ENCODE data around the gene TSPAN32.
"Not testable (repeated sequence)": the region's sequence is repeated elsewhere in the genome, so short reads cannot be mapped to it uniquely, and the experiment has no call there.

The TSPAN32 gene

GRCh38 chr11:2277008-2277346 is 24.8 kb upstream of the TSPAN32 start:
- peaks cover 19% of the 10 kb centered on the region for H3K27me3 ChIP-seq (ENCODE audit: control insufficient read depth, insufficient read depth, low read length)
- no peaks in the 10 kb centered on the region for H3K36me3 ChIP-seq (ENCODE audit: control insufficient read depth, insufficient read depth, low read length)
- H3K4me3 ChIP-seq (ENCODE audit: low read length): no peak overlapping the region
- no peaks in the 10 kb centered on the region for H3K9me3 ChIP-seq (ENCODE audit: control insufficient read depth, low read length)
- no peaks in the 10 kb centered on the region for H3K4me1 ChIP-seq (ENCODE audit: control insufficient read depth, insufficient read depth, low read length)
- H3K9ac ChIP-seq (ENCODE audit: low read length): no peak overlapping the region

- Histone ChIP-seq H3K4me1 (ENCODE audit: control insufficient read depth, insufficient read depth, low read length) (no peaks in the 10 kb centered on the region), H3K9me3 (ENCODE audit: control insufficient read depth, low read length) (no peaks in the 10 kb centered on the region), H3K4me3 (ENCODE audit: low read length) (no peak overlapping the region), H3K36me3 (ENCODE audit: control insufficient read depth, insufficient read depth, low read length) (no peaks in the 10 kb centered on the region), H3K9ac (ENCODE audit: low read length) (no peak overlapping the region), H3K27me3 (ENCODE audit: control insufficient read depth, insufficient read depth, low read length) (peaks cover 11% of the 10 kb centered on the region)
Measured at GRCh38 chr11:2277933-2278523, 23.8 kb upstream of the TSPAN32 start.

GRCh38 chr11:2280208-2280607 is 21.6 kb upstream of the TSPAN32 start:
- Histone ChIP-seq H3K4me3 (ENCODE audit: low read length) (no peak overlapping the region), H3K27me3 (ENCODE audit: control insufficient read depth, insufficient read depth, low read length) (peaks cover 5% of the 10 kb centered on the region), H3K9ac (ENCODE audit: low read length) (no peak overlapping the region), H3K36me3 (ENCODE audit: control insufficient read depth, insufficient read depth, low read length) (no peaks in the 10 kb centered on the region), H3K4me1 (ENCODE audit: control insufficient read depth, insufficient read depth, low read length) (no peaks in the 10 kb centered on the region), H3K9me3 (ENCODE audit: control insufficient read depth, low read length) (no peaks in the 10 kb centered on the region)

GRCh38 chr11:2286350-2286749 is 15.5 kb upstream of the TSPAN32 start:
- not testable (repeated sequence) for H3K36me3 ChIP-seq (ENCODE audit: control insufficient read depth, insufficient read depth, low read length); H3K4me1 ChIP-seq (ENCODE audit: control insufficient read depth, insufficient read depth, low read length); H3K27me3 ChIP-seq (ENCODE audit: control insufficient read depth, insufficient read depth, low read length); H3K9me3 ChIP-seq (ENCODE audit: control insufficient read depth, low read length); H3K9ac ChIP-seq (ENCODE audit: low read length); H3K4me3 ChIP-seq (ENCODE audit: low read length)

GRCh38 chr11:2287091-2287490 is 14.7 kb upstream of the TSPAN32 start:
- Histone ChIP-seq H3K9me3 (ENCODE audit: control insufficient read depth, low read length) (no peaks in the 10 kb centered on the region), H3K4me3 (ENCODE audit: low read length) (no peak overlapping the region), H3K4me1 (ENCODE audit: control insufficient read depth, insufficient read depth, low read length) (peaks cover 7% of the 10 kb centered on the region), H3K27me3 (ENCODE audit: control insufficient read depth, insufficient read depth, low read length) (peaks cover 4% of the 10 kb centered on the region), H3K36me3 (ENCODE audit: control insufficient read depth, insufficient read depth, low read length) (no peaks in the 10 kb centered on the region), H3K9ac (ENCODE audit: low read length) (peak overlapping the region; percentile 22)

- Histone ChIP-seq H3K4me1 (ENCODE audit: control insufficient read depth, insufficient read depth, low read length) (peaks cover 7% of the 10 kb centered on the region), H3K36me3 (ENCODE audit: control insufficient read depth, insufficient read depth, low read length) (no peaks in the 10 kb centered on the region), H3K9me3 (ENCODE audit: control insufficient read depth, low read length) (no peaks in the 10 kb centered on the region), H3K9ac (ENCODE audit: low read length) (no peak overlapping the region), H3K4me3 (ENCODE audit: low read length) (no peak overlapping the region), H3K27me3 (ENCODE audit: control insufficient read depth, insufficient read depth, low read length) (peaks cover 4% of the 10 kb centered on the region)
Measured at GRCh38 chr11:2289350-2289749, 12.5 kb upstream of the TSPAN32 start.

- no peaks in the 10 kb centered on the region for H3K9me3 ChIP-seq (ENCODE audit: control insufficient read depth, low read length)
- H3K4me1 ChIP-seq (ENCODE audit: control insufficient read depth, insufficient read depth, low read length): peaks cover 7% of the 10 kb centered on the region
- H3K27me3 ChIP-seq (ENCODE audit: control insufficient read depth, insufficient read depth, low read length): peaks cover 4% of the 10 kb centered on the region
- H3K4me3 ChIP-seq (ENCODE audit: low read length): no peak overlapping the region
- H3K9ac ChIP-seq (ENCODE audit: low read length): no peak overlapping the region
- H3K36me3 ChIP-seq (ENCODE audit: control insufficient read depth, insufficient read depth, low read length): no peaks in the 10 kb centered on the region
Measured at GRCh38 chr11:2289859-2290258, 12.0 kb upstream of the TSPAN32 start.

GRCh38 chr11:2290351-2290841 is 11.4 kb upstream of the TSPAN32 start:
- peaks cover 7% of the 10 kb centered on the region for H3K4me1 ChIP-seq (ENCODE audit: control insufficient read depth, insufficient read depth, low read length)
- H3K27me3 ChIP-seq (ENCODE audit: control insufficient read depth, insufficient read depth, low read length): peaks cover 4% of the 10 kb centered on the region
- no peak overlapping the region for H3K9ac ChIP-seq (ENCODE audit: low read length)
- H3K4me3 ChIP-seq (ENCODE audit: low read length): no peak overlapping the region
- H3K9me3 ChIP-seq (ENCODE audit: control insufficient read depth, low read length): no peaks in the 10 kb centered on the region
- H3K36me3 ChIP-seq (ENCODE audit: control insufficient read depth, insufficient read depth, low read length): no peaks in the 10 kb centered on the region

- H3K4me3 ChIP-seq (ENCODE audit: low read length): no peak overlapping the region
- no peaks in the 10 kb centered on the region for H3K27me3 ChIP-seq (ENCODE audit: control insufficient read depth, insufficient read depth, low read length)
- H3K9me3 ChIP-seq (ENCODE audit: control insufficient read depth, low read length): no peaks in the 10 kb centered on the region
- H3K9ac ChIP-seq (ENCODE audit: low read length): no peak overlapping the region
- peaks cover 7% of the 10 kb centered on the region for H3K4me1 ChIP-seq (ENCODE audit: control insufficient read depth, insufficient read depth, low read length)
- no peaks in the 10 kb centered on the region for H3K36me3 ChIP-seq (ENCODE audit: control insufficient read depth, insufficient read depth, low read length)
Measured at GRCh38 chr11:2293531-2293971, 8.3 kb upstream of the TSPAN32 start.

GRCh38 chr11:2293984-2294925 is 7.6 kb upstream of the TSPAN32 start:
- H3K27me3 ChIP-seq (ENCODE audit: control insufficient read depth, insufficient read depth, low read length): no peaks in the 10 kb centered on the region
- no peak overlapping the region for H3K4me3 ChIP-seq (ENCODE audit: low read length)
- no peak overlapping the region for H3K9ac ChIP-seq (ENCODE audit: low read length)
- peaks cover 7% of the 10 kb centered on the region for H3K4me1 ChIP-seq (ENCODE audit: control insufficient read depth, insufficient read depth, low read length)
- no peaks in the 10 kb centered on the region for H3K36me3 ChIP-seq (ENCODE audit: control insufficient read depth, insufficient read depth, low read length)
- no peaks in the 10 kb centered on the region for H3K9me3 ChIP-seq (ENCODE audit: control insufficient read depth, low read length)

GRCh38 chr11:2294926-2295290 is 6.9 kb upstream of the TSPAN32 start:
- H3K9ac ChIP-seq (ENCODE audit: low read length): no peak overlapping the region
- no peaks in the 10 kb centered on the region for H3K9me3 ChIP-seq (ENCODE audit: control insufficient read depth, low read length)
- H3K4me1 ChIP-seq (ENCODE audit: control insufficient read depth, insufficient read depth, low read length): peaks cover 7% of the 10 kb centered on the region
- H3K4me3 ChIP-seq (ENCODE audit: low read length): no peak overlapping the region
- no peaks in the 10 kb centered on the region for H3K36me3 ChIP-seq (ENCODE audit: control insufficient read depth, insufficient read depth, low read length)
- no peaks in the 10 kb centered on the region for H3K27me3 ChIP-seq (ENCODE audit: control insufficient read depth, insufficient read depth, low read length)

Measured in mucosa of stomach (tissue), 1 donor.